ENCODE data around the gene CUEDC1. TPM values are rescaled to one million over a fixed set of nuclear protein-coding genes. Genes with fewer than 3 reads are reported as not detected.

The CUEDC1 gene
- total and polyA plus RNA-seq, 2 of the 13 experiments (the other 11 are each of a cell fraction or from before 2014, with no cell fraction given): 7.4 to 12.9 TPM

DNA sequence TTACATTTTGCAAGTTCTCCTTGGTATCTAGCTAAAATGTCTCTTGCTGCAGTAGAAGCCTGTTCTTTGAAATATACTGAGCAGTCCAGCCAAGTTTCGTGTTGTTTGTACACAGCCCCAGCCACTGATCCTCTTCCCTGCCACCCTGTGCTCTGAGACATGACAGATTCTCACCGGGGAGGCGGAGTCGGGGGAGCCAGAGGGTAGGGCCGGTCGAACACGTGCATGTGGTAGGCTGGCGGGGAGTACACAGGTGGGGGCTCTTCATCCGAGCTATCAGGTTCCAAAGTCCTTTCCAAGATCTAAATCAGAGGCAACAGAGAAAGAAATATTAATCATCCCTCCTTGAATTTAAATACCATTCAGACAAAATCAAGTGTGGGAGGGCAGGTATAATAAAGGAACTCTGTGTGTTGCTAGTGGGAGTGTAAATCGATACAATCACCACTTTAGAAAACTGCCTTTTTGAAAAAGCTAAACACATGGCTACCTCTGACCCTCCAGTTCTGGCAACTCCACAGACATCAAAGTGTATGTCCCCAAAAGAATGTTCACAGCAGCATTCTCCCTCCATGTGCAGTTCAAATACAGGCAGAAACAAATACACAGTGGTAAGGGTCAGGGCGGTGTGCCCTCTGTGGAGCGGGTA, 75.7 kb downstream of the CUEDC1 start (continued):
- TF ChIP-seq, protein P1, sequence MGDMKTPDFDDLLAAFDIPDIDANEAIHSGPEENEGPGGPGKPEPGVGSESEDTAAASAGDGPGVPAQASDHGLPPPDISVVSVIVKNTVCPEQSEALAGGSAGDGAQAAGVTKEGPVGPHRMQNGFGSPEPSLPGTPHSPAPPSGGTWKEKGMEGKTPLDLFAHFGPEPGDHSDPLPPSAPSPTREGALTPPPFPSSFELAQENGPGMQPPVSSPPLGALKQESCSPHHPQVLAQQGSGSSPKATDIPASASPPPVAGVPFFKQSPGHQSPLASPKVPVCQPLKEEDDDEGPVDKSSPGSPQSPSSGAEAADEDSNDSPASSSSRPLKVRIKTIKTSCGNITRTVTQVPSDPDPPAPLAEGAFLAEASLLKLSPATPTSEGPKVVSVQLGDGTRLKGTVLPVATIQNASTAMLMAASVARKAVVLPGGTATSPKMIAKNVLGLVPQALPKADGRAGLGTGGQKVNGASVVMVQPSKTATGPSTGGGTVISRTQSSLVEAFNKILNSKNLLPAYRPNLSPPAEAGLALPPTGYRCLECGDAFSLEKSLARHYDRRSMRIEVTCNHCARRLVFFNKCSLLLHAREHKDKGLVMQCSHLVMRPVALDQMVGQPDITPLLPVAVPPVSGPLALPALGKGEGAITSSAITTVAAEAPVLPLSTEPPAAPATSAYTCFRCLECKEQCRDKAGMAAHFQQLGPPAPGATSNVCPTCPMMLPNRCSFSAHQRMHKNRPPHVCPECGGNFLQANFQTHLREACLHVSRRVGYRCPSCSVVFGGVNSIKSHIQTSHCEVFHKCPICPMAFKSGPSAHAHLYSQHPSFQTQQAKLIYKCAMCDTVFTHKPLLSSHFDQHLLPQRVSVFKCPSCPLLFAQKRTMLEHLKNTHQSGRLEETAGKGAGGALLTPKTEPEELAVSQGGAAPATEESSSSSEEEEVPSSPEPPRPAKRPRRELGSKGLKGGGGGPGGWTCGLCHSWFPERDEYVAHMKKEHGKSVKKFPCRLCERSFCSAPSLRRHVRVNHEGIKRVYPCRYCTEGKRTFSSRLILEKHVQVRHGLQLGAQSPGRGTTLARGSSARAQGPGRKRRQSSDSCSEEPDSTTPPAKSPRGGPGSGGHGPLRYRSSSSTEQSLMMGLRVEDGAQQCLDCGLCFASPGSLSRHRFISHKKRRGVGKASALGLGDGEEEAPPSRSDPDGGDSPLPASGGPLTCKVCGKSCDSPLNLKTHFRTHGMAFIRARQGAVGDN (CRISPR knock-in tag; IDR thresholded peaks at IDR 0.05): peak; percentile 82
- TF ChIP-seq, protein P2, sequence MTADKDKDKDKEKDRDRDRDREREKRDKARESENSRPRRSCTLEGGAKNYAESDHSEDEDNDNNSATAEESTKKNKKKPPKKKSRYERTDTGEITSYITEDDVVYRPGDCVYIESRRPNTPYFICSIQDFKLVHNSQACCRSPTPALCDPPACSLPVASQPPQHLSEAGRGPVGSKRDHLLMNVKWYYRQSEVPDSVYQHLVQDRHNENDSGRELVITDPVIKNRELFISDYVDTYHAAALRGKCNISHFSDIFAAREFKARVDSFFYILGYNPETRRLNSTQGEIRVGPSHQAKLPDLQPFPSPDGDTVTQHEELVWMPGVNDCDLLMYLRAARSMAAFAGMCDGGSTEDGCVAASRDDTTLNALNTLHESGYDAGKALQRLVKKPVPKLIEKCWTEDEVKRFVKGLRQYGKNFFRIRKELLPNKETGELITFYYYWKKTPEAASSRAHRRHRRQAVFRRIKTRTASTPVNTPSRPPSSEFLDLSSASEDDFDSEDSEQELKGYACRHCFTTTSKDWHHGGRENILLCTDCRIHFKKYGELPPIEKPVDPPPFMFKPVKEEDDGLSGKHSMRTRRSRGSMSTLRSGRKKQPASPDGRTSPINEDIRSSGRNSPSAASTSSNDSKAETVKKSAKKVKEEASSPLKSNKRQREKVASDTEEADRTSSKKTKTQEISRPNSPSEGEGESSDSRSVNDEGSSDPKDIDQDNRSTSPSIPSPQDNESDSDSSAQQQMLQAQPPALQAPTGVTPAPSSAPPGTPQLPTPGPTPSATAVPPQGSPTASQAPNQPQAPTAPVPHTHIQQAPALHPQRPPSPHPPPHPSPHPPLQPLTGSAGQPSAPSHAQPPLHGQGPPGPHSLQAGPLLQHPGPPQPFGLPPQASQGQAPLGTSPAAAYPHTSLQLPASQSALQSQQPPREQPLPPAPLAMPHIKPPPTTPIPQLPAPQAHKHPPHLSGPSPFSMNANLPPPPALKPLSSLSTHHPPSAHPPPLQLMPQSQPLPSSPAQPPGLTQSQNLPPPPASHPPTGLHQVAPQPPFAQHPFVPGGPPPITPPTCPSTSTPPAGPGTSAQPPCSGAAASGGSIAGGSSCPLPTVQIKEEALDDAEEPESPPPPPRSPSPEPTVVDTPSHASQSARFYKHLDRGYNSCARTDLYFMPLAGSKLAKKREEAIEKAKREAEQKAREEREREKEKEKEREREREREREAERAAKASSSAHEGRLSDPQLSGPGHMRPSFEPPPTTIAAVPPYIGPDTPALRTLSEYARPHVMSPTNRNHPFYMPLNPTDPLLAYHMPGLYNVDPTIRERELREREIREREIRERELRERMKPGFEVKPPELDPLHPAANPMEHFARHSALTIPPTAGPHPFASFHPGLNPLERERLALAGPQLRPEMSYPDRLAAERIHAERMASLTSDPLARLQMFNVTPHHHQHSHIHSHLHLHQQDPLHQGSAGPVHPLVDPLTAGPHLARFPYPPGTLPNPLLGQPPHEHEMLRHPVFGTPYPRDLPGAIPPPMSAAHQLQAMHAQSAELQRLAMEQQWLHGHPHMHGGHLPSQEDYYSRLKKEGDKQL (CRISPR knock-in tag; IDR thresholded peaks at IDR 0.05; ENCODE audit: low read depth): no peak
- peak; percentile 49; the same call in 1 of the 2 replicates for TF ChIP-seq SALL1 (CRISPR knock-in tag; IDR thresholded peaks at IDR 0.05)
- TF ChIP-seq, protein P3, sequence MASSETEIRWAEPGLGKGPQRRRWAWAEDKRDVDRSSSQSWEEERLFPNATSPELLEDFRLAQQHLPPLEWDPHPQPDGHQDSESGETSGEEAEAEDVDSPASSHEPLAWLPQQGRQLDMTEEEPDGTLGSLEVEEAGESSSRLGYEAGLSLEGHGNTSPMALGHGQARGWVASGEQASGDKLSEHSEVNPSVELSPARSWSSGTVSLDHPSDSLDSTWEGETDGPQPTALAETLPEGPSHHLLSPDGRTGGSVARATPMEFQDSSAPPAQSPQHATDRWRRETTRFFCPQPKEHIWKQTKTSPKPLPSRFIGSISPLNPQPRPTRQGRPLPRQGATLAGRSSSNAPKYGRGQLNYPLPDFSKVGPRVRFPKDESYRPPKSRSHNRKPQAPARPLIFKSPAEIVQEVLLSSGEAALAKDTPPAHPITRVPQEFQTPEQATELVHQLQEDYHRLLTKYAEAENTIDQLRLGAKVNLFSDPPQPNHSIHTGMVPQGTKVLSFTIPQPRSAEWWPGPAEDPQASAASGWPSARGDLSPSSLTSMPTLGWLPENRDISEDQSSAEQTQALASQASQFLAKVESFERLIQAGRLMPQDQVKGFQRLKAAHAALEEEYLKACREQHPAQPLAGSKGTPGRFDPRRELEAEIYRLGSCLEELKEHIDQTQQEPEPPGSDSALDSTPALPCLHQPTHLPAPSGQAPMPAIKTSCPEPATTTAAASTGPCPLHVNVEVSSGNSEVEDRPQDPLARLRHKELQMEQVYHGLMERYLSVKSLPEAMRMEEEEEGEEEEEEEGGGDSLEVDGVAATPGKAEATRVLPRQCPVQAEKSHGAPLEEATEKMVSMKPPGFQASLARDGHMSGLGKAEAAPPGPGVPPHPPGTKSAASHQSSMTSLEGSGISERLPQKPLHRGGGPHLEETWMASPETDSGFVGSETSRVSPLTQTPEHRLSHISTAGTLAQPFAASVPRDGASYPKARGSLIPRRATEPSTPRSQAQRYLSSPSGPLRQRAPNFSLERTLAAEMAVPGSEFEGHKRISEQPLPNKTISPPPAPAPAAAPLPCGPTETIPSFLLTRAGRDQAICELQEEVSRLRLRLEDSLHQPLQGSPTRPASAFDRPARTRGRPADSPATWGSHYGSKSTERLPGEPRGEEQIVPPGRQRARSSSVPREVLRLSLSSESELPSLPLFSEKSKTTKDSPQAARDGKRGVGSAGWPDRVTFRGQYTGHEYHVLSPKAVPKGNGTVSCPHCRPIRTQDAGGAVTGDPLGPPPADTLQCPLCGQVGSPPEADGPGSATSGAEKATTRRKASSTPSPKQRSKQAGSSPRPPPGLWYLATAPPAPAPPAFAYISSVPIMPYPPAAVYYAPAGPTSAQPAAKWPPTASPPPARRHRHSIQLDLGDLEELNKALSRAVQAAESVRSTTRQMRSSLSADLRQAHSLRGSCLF (CRISPR knock-in tag; IDR thresholded peaks at IDR 0.05; ENCODE audit: borderline replicate concordance): no peak
- TF ChIP-seq, protein P4, sequence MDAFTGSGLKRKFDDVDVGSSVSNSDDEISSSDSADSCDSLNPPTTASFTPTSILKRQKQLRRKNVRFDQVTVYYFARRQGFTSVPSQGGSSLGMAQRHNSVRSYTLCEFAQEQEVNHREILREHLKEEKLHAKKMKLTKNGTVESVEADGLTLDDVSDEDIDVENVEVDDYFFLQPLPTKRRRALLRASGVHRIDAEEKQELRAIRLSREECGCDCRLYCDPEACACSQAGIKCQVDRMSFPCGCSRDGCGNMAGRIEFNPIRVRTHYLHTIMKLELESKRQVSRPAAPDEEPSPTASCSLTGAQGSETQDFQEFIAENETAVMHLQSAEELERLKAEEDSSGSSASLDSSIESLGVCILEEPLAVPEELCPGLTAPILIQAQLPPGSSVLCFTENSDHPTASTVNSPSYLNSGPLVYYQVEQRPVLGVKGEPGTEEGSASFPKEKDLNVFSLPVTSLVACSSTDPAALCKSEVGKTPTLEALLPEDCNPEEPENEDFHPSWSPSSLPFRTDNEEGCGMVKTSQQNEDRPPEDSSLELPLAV (CRISPR knock-in tag; conservative IDR thresholded peaks at IDR 0.05; ENCODE audit: low read depth): no peak
- no peak; the same call in 1 of the 2 replicates for TF ChIP-seq ZNF788 (CRISPR knock-in tag; IDR thresholded peaks at IDR 0.05; ENCODE audit: borderline replicate concordance)
- TF ChIP-seq NCOA2 (CRISPR knock-in tag; IDR thresholded peaks at IDR 0.05): peak; percentile 49; the same call in 1 of the 2 replicates
- no peak for TF ChIP-seq CHD2 (IDR thresholded peaks at IDR 0.05; ENCODE audit: low read depth, low read length)
- TF ChIP-seq, protein P5, sequence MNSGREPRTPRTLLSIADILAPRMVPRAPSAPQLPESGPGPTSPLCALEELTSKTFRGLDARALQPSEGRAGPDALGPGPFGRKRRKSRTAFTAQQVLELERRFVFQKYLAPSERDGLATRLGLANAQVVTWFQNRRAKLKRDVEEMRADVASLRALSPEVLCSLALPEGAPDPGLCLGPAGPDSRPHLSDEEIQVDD (CRISPR knock-in tag; IDR thresholded peaks at IDR 0.05; ENCODE audit: borderline replicate concordance): no peak

Measured in HepG2 (cell line).